GM21825 (cell line): ENCODE measurements around the gene MAGI2.

Source experiments
- ATAC-seq: cut with Tn5 transposase; IDR thresholded peaks from one replicate; pipeline ENCODE4 v1.9.1; 2021; ENCODE audit warnings: mild to moderate bottlenecking, moderate library complexity; ENCODE audit not compliant: unreplicated experiment

Gene MAGI2

DNA sequence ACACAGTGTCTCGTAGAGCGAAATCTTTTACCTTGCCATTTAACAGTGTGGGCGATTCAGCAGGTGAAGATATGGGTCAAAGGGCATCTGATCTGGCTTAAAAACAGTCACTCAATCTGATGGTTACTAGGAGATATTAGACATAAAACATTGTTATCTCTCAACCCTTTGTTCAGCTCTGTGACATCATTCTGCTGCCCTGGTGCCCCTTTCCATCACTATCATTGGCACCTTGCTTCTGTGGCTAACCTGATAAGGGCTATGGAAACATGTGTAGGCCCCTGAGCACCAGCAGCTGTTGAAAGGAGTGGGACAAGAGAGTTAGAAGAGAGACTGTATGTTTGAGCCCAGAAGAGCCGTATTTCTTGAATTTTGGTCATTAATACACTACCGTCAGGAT lies 1004.6 kb downstream of the MAGI2 start:
- no peak for ATAC-seq

DNA sequence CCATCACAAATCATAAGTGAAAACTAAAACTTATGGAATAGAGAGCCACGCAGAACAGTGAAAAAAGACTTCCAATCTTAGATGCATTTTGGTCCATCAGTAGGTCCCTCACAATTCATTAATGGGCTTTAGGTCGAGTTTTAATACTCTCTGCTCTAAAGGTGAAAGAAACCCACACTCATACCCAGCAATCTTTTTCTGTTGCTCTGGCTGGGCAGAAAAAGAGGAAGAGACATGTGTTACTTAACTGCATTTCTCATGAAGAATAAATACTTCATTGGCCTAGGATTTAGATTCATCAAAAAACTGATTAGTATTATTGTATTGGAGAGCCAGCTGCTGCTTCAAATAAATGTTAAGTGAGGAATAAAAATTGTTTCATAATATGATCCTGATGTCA lies 1009.2 kb downstream of the MAGI2 start:
- no peak for ATAC-seq

DNA sequence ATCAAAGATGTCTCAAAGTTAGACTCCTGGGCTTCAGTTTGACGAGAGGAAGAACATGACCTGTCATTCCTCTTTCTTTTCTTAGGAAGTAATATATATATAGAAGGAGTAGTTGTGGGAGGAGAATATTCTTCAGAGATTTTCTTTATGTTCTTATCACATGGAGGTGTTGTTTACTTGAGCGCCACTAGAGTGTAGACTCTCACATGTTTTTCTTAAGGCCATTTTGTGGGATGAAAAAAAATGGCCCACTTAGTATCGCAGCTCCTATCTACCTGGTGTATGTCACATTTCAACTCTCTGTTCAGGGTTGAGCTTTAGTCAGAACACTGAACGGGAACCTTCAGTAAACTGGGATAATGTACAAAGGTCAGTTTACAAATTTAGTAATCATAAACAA lies 1009.7 kb downstream of the MAGI2 start:
- ATAC-seq, result no peak

DNA sequence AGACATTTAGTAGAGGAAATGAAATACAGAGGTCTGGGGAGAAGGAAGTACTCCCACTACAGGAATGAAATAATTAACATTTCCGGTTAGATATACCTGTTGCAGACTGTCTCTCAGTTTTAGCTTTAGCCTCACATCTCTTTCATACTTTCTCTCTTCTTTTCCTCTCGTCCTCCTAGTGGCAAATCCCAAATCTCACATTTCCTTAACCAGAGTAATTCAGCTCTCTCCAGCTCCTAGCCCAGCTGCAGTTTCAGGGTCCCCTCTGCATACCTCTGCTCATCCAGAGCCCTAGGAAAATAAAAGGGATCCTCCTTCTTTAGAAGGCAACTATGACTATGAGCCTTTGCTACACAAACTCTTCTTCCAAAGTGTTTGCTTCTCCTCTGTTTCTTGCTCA lies 1011.7 kb downstream of the MAGI2 start:
- ATAC-seq, result no peak

DNA sequence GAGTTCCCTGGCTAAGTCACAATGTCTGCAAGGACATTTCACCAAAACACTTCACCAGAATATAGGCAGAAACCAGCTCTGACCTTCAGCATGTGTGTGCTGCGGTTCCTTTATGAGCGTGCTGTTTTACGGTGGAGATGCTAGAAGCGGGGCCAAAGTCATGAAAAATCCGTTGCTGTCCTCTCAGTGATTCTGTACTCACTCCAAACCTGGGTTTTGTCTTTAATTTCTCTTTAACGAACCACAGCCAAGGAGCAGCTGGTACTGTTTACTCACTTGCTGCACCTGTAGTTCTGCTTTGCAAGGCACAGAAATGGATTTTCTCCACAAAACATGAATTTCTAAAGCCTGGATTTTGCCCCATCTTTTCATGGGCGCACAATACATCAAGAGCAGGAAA lies 1015.0 kb downstream of the MAGI2 start:
- no peak for ATAC-seq

DNA sequence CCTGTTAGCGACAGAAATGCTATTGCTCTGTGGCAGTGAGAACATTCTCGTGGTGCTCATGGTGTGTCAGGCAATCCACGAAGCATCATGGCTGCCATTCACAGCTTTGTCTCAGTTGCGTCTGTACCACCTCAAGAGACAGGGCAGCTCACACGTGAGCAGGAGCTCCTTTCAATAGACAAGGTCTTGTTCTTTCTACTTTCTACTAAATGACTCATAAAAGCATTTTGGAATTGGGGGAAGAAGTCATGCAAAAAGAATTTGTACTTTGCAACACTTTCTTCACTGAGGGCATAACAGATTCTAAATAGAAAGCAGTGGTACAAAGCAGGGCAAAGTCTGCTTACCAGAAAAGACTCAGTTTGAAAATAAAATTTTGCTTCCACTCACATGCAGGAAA lies 1016.3 kb downstream of the MAGI2 start:
- ATAC-seq, result no peak

DNA sequence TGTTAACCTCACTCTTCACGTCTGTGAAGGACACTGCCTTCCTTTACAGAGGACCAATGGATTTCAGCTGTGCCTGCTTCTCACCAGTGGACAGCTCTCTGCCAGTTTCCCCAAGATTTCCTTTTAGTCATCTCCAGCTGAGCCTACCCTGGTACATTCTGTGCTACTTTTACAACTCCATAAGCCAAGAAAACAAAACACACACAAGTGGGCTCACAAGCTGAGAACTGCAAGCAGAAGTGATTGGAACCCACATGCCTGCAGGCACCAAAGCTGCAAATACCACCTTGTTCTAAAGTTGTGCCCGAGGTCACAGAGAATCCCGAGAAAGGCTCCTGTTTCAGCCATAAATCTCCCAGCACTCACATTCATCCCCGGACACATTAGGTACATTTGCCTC lies 1018.1 kb downstream of the MAGI2 start:
- ATAC-seq, result no peak

DNA sequence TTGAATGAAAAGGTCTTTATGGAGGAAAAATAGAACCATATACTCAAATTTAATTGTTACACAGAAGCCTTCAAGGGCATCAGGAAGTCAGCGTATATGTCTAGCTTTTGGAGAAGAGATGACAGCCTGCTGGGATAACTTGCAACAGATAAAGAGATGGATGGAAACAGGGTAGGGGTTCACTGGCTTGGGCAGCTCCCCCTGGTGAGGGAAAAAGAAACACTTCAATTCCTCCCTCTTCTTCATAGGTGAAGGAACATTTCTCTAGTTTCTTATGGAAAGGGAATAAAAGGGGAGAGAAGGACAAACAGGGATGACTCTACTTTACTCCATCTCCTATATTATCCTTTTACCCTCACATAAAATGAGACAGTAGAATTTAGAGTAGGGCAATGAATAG lies 1019.2 kb downstream of the MAGI2 start:
- ATAC-seq, result no peak

DNA sequence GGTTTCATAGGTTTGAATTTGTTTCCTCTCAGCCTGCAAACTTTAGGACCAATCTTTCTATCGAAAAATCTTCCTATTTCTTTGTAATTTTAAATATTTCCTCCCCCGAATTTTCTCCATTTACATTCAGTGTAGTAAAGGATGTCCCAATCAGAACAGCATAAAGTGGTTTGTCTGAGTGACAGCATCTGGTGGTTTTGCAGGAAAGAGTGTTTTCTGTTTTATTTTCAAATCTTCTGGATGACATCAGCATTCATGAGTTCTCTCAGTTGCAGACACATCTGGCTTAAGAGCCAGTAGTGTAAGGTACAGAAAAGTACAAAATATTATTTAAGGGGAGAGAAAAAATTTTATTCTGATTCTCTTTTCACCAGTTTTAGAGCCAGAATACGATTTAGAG lies 1020.0 kb downstream of the MAGI2 start:
- ATAC-seq, result no peak

DNA sequence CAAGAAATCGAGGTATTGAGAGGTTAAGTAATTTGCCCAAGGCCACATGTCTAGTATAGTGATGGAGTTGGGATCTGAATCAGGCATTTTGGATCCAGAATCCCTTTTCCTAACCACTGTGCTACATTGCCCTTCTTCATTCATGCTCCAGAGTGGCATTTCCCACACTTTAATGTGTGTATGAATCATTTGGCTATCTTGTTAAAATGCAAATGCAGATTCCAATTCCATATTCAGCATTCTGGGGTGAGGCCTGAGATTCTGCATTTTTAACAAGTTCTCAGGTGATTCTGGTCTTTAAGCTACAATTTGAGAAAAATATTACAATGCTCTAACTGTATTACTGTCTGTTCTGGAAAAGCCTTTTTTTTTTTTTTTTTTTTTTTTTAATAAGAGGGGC lies 1023.6 kb downstream of the MAGI2 start:
- ATAC-seq, result no peak

DNA sequence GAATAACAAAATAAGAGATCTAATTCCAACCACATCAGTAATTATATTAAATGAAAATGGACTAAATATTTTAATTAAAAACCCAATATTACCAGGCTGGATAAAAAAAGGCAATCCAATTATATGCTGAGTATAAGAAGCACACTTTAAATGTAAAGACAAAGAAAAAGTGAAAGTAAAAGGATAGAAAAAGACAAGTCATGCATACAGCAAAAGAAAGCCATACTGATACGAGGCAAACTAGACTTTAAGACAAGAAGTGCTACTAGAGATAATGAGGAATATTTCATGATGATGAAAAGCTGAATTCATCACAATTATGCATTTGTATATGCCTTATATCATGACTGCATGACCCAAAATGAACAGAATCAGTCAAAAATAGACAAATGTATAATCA lies 1026.3 kb downstream of the MAGI2 start:
- no peak for ATAC-seq

DNA sequence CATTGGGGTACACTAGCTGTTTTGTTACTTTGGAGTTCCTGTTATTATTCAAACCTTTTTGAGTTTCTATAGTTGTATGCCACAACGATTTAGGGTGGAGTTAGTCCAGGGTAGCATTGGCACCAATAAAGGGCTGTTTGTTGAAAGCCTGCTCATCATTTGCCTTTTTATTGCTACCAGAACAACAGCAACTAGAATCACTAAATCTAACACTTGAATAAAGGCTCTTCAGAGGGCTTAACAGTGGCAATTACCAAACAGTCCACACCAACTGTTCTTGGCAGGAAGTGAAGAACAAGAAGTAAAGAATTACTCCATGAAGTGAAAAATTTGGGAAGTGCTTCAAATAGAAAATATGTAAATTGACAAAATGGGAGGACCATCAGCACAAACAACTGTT lies 1033.5 kb downstream of the MAGI2 start:
- no peak for ATAC-seq

DNA sequence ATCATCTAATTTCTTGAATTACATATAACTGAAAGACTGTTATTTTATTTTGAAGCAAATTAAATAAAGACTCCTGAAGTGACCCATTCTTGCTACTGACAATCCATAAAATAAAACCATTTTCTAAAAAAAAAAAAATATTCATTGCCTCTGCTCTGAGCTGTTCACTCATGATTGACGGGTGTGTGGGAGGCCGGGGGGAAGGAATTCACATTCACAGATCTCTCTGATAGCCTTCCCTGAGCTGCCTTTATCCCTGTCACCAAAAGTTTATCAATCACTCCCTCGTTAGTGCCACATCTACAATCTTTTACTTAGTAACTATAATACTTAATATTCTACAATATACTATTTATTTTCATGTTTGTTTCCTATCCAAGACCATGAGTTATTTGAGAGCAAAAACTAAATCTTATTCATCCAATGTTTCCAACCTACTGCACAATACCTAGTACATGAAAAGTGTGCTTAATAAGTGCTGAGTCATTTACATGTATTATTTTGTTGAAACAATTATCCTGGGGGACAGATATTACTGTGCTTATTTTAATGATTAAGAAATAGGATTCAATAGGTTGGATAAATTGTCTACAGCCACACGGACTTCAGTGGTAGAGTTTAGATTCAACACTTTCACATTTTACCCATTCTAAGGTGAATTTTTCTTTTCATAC lies 1036.2 kb downstream of the MAGI2 start:
- ATAC-seq, result no peak

DNA sequence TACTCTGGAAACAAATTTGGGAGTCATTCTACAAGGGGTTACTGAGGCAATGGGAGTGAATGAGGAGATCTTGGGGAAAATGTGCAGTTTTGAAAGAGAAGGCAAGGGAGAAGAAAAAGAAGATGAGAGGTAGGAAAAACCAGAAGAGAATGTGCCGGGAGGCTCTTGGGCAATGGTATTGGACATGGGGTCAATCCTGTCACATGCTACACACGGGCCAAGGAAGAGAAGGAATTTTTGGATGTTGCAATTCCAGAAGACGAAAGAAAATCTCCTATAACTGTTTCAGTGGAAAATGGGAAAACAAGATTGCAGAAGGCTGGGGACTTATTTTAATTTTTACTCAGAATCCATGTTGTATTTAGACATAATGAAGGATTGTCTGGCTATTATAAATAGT lies 1039.9 kb downstream of the MAGI2 start:
- ATAC-seq, result no peak

DNA sequence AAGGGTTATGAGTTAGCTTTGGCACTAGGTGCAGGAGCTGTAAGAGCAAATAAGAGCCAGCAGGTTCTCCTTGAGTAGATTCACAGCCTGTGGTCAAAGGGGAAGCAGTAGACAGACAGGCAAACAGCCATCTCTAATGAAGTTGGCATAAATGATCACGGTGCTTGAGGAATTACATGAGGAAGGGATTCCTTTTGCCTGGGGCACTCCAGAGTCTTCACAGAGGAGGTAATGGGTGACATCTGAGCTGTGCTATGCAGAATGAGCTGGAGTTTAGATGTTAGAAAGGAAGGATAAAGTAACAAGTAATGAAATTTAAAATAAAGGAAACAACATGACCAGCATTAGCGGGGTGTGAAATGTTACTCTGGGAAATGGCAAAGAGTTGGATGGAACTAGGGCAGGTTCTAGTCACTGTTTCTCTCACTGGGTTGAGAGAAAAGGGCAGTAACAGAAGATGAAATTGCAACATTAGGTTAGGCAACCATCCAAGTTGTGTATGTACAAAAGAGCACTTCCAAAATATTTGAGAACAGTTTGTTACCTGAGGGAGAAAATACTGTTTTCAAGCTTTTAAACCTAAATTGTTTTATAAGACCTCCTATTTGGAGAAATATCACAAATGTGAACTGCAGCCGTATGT lies 1041.1 kb downstream of the MAGI2 start:
- ATAC-seq, result no peak

DNA sequence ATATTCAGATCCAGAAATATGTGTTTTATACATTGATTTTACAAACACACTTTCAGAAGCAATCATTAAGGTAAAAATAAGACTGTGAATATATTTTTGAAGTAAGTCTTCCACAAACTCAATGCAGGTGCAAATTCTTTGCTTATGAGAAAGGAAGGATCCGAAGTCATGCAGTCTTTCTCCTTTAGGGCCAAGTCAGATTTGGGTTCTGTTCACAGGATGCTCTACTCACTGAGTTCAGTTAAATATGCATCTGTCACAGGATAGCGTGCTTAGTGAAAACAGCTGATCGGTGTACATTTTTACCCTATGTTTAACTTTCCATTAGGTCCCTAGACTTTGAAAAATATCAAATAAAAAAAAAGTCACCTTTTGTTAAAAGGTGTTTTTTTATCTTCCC lies 1046.4 kb downstream of the MAGI2 start:
- no peak for ATAC-seq

DNA sequence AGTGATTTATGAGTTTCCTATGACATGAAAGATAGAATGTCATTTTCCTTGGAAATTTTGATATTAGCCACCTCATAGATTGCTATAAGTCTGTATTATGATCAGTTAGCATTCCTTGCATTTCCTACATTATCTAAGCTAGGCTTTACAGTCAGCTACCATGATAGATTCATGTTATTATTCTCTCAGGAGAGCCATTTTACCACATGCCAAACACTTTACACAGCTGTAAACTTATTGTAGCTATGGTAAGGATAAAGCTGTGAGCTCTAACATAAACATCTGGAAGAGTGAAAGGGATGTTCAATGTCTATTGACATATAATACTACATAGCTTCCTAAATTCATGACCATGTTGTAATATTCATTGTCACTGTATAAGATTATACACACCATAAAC lies 1046.9 kb downstream of the MAGI2 start:
- ATAC-seq, result no peak

DNA sequence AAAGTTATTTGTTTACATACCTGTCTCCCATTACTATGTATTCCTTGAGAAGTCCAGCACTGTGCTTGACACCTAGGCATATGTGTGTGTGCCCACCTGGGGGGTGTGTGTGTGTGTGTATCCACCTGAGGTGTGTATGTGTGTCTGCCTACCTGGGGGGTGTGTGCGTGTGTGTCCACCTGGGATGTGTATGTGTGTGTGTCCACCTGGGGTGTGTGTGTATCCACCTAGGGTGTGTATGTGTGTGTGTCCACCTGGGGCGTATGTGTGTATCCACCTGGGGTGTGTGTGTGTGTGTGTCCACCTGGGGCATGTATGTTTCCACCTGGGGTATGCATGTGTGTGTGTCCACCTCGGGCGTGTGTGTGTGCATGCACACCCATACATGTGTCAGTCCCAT lies 1051.4 kb downstream of the MAGI2 start:
- no peak for ATAC-seq

DNA sequence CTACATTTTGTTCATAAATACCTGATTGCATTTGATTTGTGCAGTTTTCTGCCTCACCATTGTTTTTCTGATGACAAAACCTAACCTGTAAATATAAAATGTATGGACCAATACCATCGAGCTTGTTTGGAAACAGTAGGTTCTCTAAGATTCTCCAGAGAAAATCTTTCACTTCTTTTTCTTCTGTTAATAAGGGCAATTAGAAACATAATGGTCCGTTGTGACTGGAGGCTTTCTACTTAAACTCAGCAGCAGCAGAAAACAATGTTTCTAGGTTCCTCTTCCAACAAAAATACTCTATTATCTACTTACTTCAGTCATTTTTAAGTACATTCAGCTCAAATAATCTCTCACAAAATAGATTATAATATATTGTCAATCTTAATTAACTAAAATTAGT lies 1053.4 kb downstream of the MAGI2 start:
- ATAC-seq, result no peak

DNA sequence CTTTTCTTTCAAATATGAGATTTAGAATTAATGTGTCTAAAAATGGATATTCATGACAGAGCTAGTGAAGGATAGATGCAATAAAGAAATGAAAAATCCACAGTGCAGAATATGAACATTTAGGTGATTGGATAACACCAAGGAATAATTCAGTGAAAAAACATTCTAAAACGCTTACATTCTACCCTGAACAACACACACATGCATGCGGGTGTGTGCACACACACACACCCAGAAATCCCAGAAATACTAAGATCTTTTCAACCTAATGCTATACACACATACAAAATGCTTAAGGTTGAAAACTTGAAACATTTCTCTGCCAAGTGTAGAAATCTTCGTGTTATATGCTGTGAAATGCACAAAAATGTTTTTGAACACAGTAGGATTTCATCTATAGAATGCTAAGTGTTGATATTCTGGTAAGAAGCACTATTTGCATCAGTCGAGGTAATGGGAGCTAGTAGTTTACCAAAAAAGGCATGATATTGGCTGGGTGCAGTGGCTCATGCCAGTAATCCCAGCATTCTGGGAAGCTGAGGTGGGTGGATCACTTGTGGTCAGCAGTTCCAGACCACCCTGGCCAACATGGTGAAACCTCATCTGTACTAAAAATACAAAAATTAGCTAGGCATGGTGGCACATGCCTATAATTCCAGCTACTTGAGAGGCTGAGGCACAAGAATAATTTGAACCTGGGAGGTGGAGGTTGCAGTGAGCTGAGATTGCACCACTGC lies 1054.3 kb downstream of the MAGI2 start:
- ATAC-seq, result no peak

DNA sequence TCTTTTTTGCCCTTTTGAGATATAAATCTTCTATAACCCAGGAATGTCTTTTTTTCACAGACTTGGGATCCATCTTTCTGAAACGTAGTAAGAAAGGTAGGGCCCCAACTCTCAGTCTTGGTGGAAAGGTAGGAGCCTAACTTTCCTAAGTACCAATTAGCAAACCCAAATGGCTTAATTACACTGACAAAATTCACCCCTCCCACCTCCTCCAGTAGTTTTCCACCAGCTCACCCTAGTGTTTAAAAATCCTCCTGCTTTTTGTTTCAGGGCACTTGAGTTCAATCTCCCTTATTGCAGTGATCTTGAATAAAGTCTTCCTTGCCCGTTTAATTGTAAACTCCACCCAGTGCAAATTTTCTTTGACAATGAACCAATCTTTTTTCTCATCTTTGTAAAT lies 1054.9 kb downstream of the MAGI2 start:
- ATAC-seq, result no peak

DNA sequence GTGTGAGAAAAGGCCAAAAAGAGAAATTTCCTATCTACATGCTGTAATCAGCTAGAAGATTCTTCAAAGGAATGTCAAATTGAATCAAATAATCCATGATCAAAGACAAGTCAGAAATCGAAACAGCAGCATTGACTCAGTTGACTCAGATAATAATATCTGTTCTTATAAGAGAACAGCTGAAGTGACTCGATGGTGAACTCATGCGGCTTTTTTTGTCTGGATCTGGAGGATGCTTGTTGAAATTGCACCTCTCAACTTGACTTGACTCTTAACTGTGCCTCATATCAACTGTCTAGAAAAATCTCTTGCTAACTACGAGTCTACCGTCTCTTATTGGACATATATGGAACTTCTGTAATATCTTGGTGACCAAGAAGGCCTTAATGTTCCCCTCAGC lies 1055.4 kb downstream of the MAGI2 start:
- ATAC-seq, result no peak
